ENCODE measurements around the gene C19orf25. TPM values are rescaled to one million over a fixed set of nuclear protein-coding genes. Genes with fewer than 3 reads are reported as not detected.

The C19orf25 gene
- total RNA-seq, 6 experiments from 2014 or later, result 12.2 to 32.7 (median 15.3) TPM

DNA sequence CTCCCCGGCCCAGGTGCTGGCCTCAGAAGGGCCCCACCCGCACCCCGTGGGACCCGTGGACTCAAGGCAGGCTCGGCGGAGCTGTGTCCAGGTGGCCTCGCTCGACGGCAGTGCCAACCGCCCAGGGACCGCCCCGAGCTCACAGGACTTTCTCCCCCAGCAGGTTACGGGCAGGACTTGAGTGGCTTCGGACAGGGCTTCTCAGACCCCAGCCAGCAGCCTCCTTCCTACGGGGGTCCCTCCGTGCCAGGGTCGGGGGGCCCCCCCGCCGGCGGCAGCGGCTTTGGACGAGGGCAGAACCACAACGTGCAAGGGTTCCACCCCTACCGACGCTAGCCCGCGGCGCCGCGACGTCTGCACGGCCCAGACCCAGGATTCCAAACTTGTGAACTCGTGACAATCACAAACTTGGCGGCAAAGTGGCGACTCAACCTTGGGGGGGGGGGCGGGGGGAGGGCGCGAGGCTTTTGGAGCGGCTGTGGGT, 44.4 kb downstream of the C19orf25 start:
- Histone ChIP-seq H3K27me3 (no peaks in the 10 kb centered on the region), H3K4me3 (no peak overlapping the region), H3K9me3 (no peaks in the 10 kb centered on the region), H3K36me3 (peaks cover 0 to 37% (median 9%) of the 10 kb centered on the region in 4 donors), H3K4me1 (peaks cover 0 to 5% (median 1%) of the 10 kb centered on the region in 4 donors), H3K27ac (no peak overlapping the region)
- ATAC-seq (no peak), DNase-seq (no peak)
- intact Hi-C loops (cut with DNase I), result no loop called here
- TF ChIP-seq POLR2A (IDR thresholded peaks at IDR 0.05), result no peak
- no peak for TF ChIP-seq CTCF (IDR thresholded peaks at IDR 0.05)
- WGBS (ENCODE audit: insufficient coverage, low coverage, low lambda C conversion rate, missing lambda C conversion rate), result 87% methylated on average over 23 of the region's 39 CpGs

DNA sequence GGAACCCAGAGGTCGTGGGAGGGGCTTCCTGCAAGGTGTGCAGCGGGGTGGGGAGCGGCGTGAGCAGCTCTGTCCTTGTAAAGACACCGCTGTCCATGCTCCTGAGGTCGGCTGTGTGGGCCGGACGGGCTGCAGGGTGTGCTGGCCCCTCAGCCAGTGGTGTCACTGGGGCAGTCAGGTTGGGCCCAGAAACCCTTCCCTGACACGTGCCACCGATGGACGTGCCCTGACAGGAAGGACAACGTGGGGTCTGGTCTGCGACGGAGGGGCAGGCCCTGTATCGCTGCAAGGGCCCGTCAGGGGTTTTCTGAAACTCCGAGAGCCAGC, 45.0 kb downstream of the C19orf25 start:
- intact Hi-C loops (cut with DNase I), result no loop called here
- H3K36me3 ChIP-seq, result peaks cover 0 to 41% (median 9%) of the 10 kb centered on the region in 4 donors
- DNase-seq (no peak), ATAC-seq (no peak)
- H3K4me1 ChIP-seq, result no peaks in the 10 kb centered on the region
- H3K27me3 ChIP-seq, result no peaks in the 10 kb centered on the region
- H3K27ac ChIP-seq, result no peak overlapping the region
- H3K4me3 ChIP-seq, result no peak overlapping the region
- no peaks in the 10 kb centered on the region for H3K9me3 ChIP-seq
- TF ChIP-seq POLR2A (IDR thresholded peaks at IDR 0.05) (no peak), CTCF (IDR thresholded peaks at IDR 0.05) (no peak)
- no CpG with 5 or more reads among the region's 17 CpGs for WGBS (ENCODE audit: insufficient coverage, low coverage, low lambda C conversion rate, missing lambda C conversion rate)

DNA sequence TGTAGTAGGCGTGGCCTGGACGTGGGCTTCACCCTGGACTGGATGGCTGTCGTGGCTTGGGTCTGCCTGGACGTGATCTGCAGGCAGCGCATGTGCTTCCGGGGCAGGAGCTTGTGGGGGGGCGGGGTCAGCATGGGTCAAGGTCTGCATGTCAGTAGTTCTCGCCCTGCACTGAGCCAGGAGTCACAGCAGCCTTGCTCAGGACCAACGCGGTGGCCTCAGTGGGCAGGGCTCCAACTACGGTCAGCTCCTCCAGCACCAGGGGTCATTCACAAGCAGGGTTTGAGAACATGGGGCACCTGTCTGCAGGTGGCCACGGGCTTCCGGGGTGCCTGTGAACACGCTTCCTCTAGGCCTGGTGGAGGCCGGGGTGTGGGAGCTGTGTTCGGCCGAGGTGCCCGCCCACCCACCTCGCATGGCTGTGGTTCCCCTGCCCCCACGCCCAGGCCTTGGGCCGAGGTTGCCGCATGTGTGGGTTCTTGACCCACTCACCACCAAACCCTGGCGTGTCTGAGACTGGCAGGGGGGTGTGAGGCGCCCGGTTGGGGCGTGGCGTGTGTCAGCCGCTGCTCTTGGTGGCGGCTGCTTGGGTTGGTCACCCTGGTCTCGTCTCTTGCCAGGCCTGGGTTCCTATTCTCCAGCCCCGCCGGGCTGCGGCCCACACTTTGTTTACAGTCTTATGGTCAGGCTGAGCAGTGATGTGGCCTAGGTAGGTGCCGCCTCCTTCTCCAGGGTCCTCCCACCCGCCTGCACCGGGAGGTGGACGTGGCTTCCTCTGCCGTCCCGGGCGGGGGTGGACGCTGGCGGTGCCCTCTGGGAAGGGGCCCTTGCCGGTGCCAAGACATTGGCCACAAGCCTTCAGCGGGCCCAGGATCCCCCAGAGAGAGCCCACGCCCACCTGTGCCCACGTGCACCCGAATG, 45.6 kb downstream of the C19orf25 start:
- Histone ChIP-seq H3K36me3 (peaks cover 0 to 46% (median 10%) of the 10 kb centered on the region in 4 donors), H3K4me3 (no peak overlapping the region), H3K9me3 (no peaks in the 10 kb centered on the region), H3K27ac (no peak overlapping the region), H3K27me3 (no peaks in the 10 kb centered on the region), H3K4me1 (no peaks in the 10 kb centered on the region)
- TF ChIP-seq POLR2A (IDR thresholded peaks at IDR 0.05) (no peak), CTCF (IDR thresholded peaks at IDR 0.05) (no peak)
- no peak for DNase-seq
- ATAC-seq, result no peak
- no CpG with 5 or more reads among the region's 47 CpGs for WGBS (ENCODE audit: insufficient coverage, low coverage, low lambda C conversion rate, missing lambda C conversion rate)
- intact Hi-C loops (cut with DNase I), result no loop called here

- ATAC-seq, result no peak
- TF ChIP-seq POLR2A (IDR thresholded peaks at IDR 0.05), result no peak
- TF ChIP-seq CTCF (IDR thresholded peaks at IDR 0.05), result no peak
Observed at GRCh38 chr19:1432507-1432887, 46.5 kb downstream of the C19orf25 start.

More at GRCh38 chr19:1432507-1432887, 46.5 kb downstream of the C19orf25 start:
- DNase-seq, result no peak
- no peaks in the 10 kb centered on the region for H3K4me1 ChIP-seq
- intact Hi-C loops (cut with DNase I), result no loop called here
- no peaks in the 10 kb centered on the region for H3K27me3 ChIP-seq
- H3K9me3 ChIP-seq, result no peaks in the 10 kb centered on the region
- WGBS (ENCODE audit: insufficient coverage, low coverage, low lambda C conversion rate, missing lambda C conversion rate), result no CpG with 5 or more reads among the region's 16 CpGs
- H3K4me3 ChIP-seq, result no peak overlapping the region
- no peak overlapping the region for H3K27ac ChIP-seq
- H3K36me3 ChIP-seq, result peaks cover 0 to 51% (median 12%) of the 10 kb centered on the region in 4 donors

All from right lobe of liver (tissue), 6 donors.